BE2C (cell line): ENCODE results near the gene CBFA2T3.

ENCODE experiments used
- DNase-seq: peaks from one replicate; pipeline ENCODE4 v3.0.0-alpha.2; 2020
- H3K27me3 ChIP-seq: fragments of 250-450 bp; sonication (Bioruptor Pico); 2 replicates; pipeline ENCODE4 v1.5.1; 2020; ENCODE audit warnings: mild to moderate bottlenecking
- H3K36me3 ChIP-seq: fragments of 250-450 bp; sonication (Bioruptor Pico); 2 replicates; pipeline ENCODE4 v1.5.1; 2020; ENCODE audit warnings: mild to moderate bottlenecking
- H3K4me1 ChIP-seq: fragments of 250-450 bp; sonication (Bioruptor Pico); 2 replicates; pipeline ENCODE4 v1.5.1; 2020
- H3K4me3 ChIP-seq: 2 replicates; pipeline ENCODE4 v1.5.1; 2011; ENCODE audit warnings: low read depth, low read length
- H3K9me3 ChIP-seq: fragments of 250-450 bp; sonication (Bioruptor Pico); 2 replicates; pipeline ENCODE4 v1.5.1; 2020
- CTCF ChIP-seq: IDR thresholded peaks from 2 replicates; pipeline ENCODE4 v1.5.1; 2012; ENCODE audit warnings: mild to moderate bottlenecking, low read depth, low read length

CBFA2T3 gene

GRCh38 chr16:88909431-88910210 lies 67.4 kb downstream of the CBFA2T3 start:
- Histone ChIP-seq H3K27me3 (peaks cover 13% of the 10 kb centered on the region), H3K4me3 (no peak overlapping the region), H3K9me3 (no peaks in the 10 kb centered on the region), H3K4me1 (peaks cover 5% of the 10 kb centered on the region), H3K36me3 (no peaks in the 10 kb centered on the region)
- DNase-seq: no peak
- TF ChIP-seq CTCF: no peak

GRCh38 chr16:88908307-88908706 lies 68.7 kb downstream of the CBFA2T3 start:
- H3K9me3 ChIP-seq: no peaks in the 10 kb centered on the region
- peaks cover 5% of the 10 kb centered on the region for H3K4me1 ChIP-seq

DNA sequence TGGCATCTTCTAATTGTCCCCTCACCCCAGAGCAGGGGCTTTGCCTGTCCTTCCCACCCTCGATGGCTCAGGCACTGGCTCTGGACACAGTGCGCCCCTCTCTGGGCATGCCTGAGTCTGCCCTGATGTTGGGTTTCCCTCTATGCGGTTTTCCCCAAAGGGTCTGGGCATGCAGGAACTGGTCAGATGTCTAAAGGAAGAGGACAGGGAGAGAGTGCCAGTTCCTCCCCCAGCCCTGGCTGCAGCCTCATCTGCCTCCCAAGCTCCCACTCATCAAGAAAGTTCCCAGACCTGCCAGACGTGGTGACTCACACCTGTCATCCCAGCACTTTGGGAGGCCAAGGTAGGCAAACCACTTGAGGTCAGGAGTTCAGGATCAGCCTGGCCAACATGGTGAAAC lies 69.2 kb downstream of the CBFA2T3 start:
- TF ChIP-seq CTCF: no peak
- Histone ChIP-seq H3K36me3 (no peaks in the 10 kb centered on the region), H3K4me1 (peaks cover 5% of the 10 kb centered on the region), H3K4me3 (no peak overlapping the region), H3K27me3 (peaks cover 11% of the 10 kb centered on the region), H3K9me3 (no peaks in the 10 kb centered on the region)
- no peak for DNase-seq

More at GRCh38 chr16:88908307-88908706, 68.7 kb downstream of the CBFA2T3 start:
- Histone ChIP-seq H3K36me3 (no peaks in the 10 kb centered on the region), H3K4me3 (no peak overlapping the region), H3K27me3 (peaks cover 11% of the 10 kb centered on the region)
- TF ChIP-seq CTCF: no peak
- DNase-seq: no peak

DNA sequence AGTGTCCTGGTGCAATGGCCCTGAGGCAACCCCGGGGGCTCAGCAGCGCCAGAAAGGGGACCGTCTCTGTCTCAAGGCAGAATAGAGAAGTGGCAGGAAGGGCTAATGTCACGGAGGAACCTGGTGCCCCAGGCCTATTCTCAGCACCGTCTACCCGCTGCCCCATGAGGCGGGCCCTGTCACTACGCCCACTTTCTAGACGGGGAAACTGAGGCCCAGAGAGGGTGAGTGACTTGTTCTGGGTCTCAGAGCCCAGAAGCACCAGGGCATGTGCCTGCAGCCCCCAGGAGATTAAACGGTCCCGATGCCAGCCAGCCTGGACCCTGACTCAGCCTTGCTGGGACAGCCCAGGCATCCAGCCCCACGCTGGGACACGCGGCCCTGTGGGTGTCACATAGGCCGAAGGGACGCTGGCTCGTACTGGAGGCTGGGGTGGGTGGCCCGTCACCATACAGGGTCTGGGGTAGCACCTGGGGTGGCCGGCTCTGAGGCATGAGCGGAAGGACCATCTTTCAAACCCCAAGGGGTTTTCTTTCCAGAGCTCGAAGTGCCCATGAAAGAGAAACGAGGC lies 70.4 kb downstream of the CBFA2T3 start:
- no peak overlapping the region for H3K4me3 ChIP-seq
- no peak for DNase-seq
- H3K4me1 ChIP-seq: peaks cover 5% of the 10 kb centered on the region
- H3K9me3 ChIP-seq: no peaks in the 10 kb centered on the region
- H3K36me3 ChIP-seq: no peaks in the 10 kb centered on the region
- H3K27me3 ChIP-seq: peaks cover 11% of the 10 kb centered on the region
- TF ChIP-seq CTCF: no peak

DNA sequence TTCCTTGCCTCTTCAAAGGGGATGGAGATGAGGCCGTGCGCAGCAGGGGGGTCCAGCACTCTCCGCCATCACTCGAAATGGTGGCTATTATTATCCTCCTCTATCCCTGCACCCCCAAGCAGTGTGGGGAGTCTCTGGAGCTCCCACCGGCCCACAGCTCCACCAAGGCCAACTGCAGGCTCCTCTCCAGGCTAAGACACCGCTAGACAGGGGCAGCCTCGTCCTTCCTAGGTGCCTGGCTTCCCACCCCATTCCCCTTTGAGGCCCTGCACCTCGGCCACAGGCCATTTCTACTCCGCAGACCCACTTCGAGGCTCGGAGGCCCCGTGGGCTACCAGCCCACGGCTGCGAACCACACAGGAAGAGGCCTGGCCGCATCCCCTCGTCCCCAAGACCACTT lies 71.0 kb downstream of the CBFA2T3 start:
- Histone ChIP-seq H3K9me3 (no peaks in the 10 kb centered on the region), H3K27me3 (peaks cover 9% of the 10 kb centered on the region), H3K4me1 (peaks cover 2% of the 10 kb centered on the region), H3K36me3 (no peaks in the 10 kb centered on the region), H3K4me3 (no peak overlapping the region)
- DNase-seq: no peak
- no peak for TF ChIP-seq CTCF

DNA sequence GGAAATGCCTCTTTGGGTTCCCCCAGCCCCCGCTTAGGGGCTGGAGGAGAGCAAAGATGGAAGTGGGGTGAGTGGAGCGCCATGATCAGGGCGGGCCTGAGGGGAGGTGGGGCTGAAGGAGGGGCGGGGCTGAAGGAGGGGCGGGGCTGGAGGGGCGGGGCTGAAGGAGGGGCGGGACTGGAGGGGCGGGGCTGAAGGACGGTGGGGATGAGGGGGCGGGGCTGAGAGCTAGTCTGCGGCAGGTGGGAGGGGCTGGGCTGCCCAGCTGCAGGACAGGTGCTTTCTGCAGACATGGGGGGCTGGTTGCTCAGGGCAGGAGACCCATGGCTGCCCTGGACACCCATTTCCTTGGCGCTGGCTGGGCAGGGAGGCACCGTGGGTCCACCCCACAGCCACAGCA lies 71.4 kb downstream of the CBFA2T3 start:
- TF ChIP-seq CTCF: no peak

More for the DNA sequence above, 71.4 kb downstream of the CBFA2T3 start:
- no peaks in the 10 kb centered on the region for H3K9me3 ChIP-seq
- DNase-seq: peak; percentile 59
- H3K4me3 ChIP-seq: no peak overlapping the region
- no peaks in the 10 kb centered on the region; the same call in 1 of the 2 replicates for H3K4me1 ChIP-seq
- H3K27me3 ChIP-seq: peaks cover 9% of the 10 kb centered on the region
- no peaks in the 10 kb centered on the region for H3K36me3 ChIP-seq
